BJ (cell line): ENCODE results near the gene MOXD1. TPM values are rescaled to one million over a fixed set of nuclear protein-coding genes. Genes with fewer than 3 reads are reported as not detected.

Experiments used
- CTCF ChIA-PET: fragments of 350-600 bp; formaldehyde crosslinking; extraction: SDS; loops from one replicate; lab custom pipeline; 2021; ENCODE audit warnings: antibody characterized with exemption, inconsistent platforms; lab: Yijun Ruan, JAX
- POLR2A ChIA-PET: fragments of 300-600 bp; sonication (Branson Sonifier 250); formaldehyde crosslinking; extraction: SDS; loops from one replicate; lab custom pipeline; 2021; ENCODE audit warnings: antibody characterized with exemption; lab: Charles Lee
- DNase-seq: peaks from one replicate; pipeline ENCODE4 v3.0.0-alpha.2; 2011; ENCODE audit warnings: low read depth
- H3K27me3 ChIP-seq: 2 replicates; pipeline ENCODE4 v1.6.0; 2011; ENCODE audit warnings: low read length; ENCODE audit not compliant: control insufficient read depth, insufficient read depth
- H3K36me3 ChIP-seq: 2 replicates; pipeline ENCODE4 v1.5.1; 2011; ENCODE audit warnings: low read length; ENCODE audit not compliant: control insufficient read depth, insufficient read depth
- H3K4me3 ChIP-seq: 2 replicates; pipeline ENCODE4 v1.5.1; 2011; ENCODE audit warnings: low read depth, mild to moderate bottlenecking, control low read depth, low read length
- CTCF ChIP-seq: IDR thresholded peaks from 2 replicates; pipeline ENCODE4 v1.5.1; 2011; ENCODE audit warnings: low read depth, mild to moderate bottlenecking, control low read depth, inconsistent platforms, low read length, moderate library complexity; ENCODE audit not compliant: insufficient read depth
- polyA plus RNA-seq: library from polyadenylated mRNA; depleted of rRNA; stranded (reverse); fragments of >200 nt; gene quantifications from 2 replicates; pipeline ENCODE4 v1.2.3, GENCODE V29; 2011

MOXD1 gene
- polyA plus RNA-seq, 1 experiment = 71.3 TPM

- Histone ChIP-seq H3K36me3 (no peaks in the 10 kb centered on the region), H3K4me3 (0 out of 2 replicates have a peak overlapping the region, but pooled peaks have one; percentile 10), H3K27me3 (no peaks in the 10 kb centered on the region)
- ChIA-PET CTCF (interaction anchor here (1.6 kb wide), 1 partner anchor 476 kb away, joined by 3 read pairs; no protein-coding TSS in a partner anchor), POLR2A (interaction anchor here (0.6 kb wide), 1 partner anchor 8 kb away, joined by 3 read pairs; no protein-coding TSS in a partner anchor)
- TF ChIP-seq CTCF = no peak
- DNase-seq = peak; percentile 75
Observed at GRCh38 chr6:132391391-132392269, 9.6 kb downstream of the MOXD1 start.

- DNase-seq = no peak
- Histone ChIP-seq H3K27me3 (no peaks in the 10 kb centered on the region), H3K4me3 (no peak overlapping the region), H3K36me3 (no peaks in the 10 kb centered on the region)
- ChIA-PET POLR2A (no interaction called here), CTCF (no interaction called here)
- TF ChIP-seq CTCF = no peak
Observed at GRCh38 chr6:132390451-132390850, 10.8 kb downstream of the MOXD1 start.

- no peak for DNase-seq
- Histone ChIP-seq H3K4me3 (no peak overlapping the region), H3K36me3 (no peaks in the 10 kb centered on the region), H3K27me3 (no peaks in the 10 kb centered on the region)
- ChIA-PET CTCF (no interaction called here), POLR2A (no interaction called here)
- TF ChIP-seq CTCF = no peak
Observed at GRCh38 chr6:132390017-132390416, 11.3 kb downstream of the MOXD1 start.

GRCh38 chr6:132388291-132388690 lies 13.0 kb downstream of the MOXD1 start:
- Histone ChIP-seq H3K36me3 (no peaks in the 10 kb centered on the region), H3K4me3 (no peak overlapping the region), H3K27me3 (no peaks in the 10 kb centered on the region; the same call in 1 of the 2 replicates)
- DNase-seq = no peak
- ChIA-PET POLR2A (no interaction called here), CTCF (interaction anchor here (0.6 kb wide), 1 partner anchor 471 kb away, joined by 3 read pairs; no protein-coding TSS in a partner anchor)
- TF ChIP-seq CTCF = no peak

GRCh38 chr6:132382630-132383175 lies 18.6 kb downstream of the MOXD1 start:
- POLR2A ChIA-PET = no interaction called here
- TF ChIP-seq CTCF = no peak
- CTCF ChIA-PET = interaction anchor here (1.2 kb wide), 1 partner anchor 85 kb away, joined by 3 read pairs; no protein-coding TSS in a partner anchor
- no peaks in the 10 kb centered on the region; the same call in 1 of the 2 replicates for H3K27me3 ChIP-seq
- H3K36me3 ChIP-seq = no peaks in the 10 kb centered on the region
- H3K4me3 ChIP-seq = no peak overlapping the region
- DNase-seq = no peak
